HG03196 (cell line): ENCODE results near the gene ACOX1.

Experiments used
- ATAC-seq: cut with Tn5 transposase; IDR thresholded peaks from one replicate; pipeline ENCODE4 v1.9.1; 2021; ENCODE audit not compliant: unreplicated experiment

The ACOX1 gene

DNA sequence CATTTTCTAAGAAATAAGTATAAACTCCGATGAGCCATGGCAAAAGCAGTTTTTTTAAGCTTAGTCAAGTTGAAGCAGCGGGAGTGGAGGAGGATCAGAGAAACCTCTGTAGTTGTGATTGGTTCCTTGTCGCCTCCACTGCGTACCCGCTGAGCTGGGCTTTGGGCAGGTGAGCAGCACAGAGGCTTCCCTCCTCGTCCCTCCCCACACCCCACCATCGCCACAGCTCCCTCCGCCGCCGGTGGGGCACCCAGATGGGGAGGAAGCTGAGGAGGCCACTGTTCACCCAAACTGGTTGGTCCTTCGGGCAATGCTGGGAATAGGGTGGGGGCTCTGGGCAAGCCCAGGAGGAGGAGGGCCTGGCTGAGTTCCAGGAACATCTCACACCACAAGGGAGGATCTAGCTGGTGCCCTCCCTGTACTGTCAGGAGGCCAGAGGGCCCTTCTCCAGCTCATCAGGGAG is 69.1 kb downstream of the ACOX1 start:
- no peak for ATAC-seq

DNA sequence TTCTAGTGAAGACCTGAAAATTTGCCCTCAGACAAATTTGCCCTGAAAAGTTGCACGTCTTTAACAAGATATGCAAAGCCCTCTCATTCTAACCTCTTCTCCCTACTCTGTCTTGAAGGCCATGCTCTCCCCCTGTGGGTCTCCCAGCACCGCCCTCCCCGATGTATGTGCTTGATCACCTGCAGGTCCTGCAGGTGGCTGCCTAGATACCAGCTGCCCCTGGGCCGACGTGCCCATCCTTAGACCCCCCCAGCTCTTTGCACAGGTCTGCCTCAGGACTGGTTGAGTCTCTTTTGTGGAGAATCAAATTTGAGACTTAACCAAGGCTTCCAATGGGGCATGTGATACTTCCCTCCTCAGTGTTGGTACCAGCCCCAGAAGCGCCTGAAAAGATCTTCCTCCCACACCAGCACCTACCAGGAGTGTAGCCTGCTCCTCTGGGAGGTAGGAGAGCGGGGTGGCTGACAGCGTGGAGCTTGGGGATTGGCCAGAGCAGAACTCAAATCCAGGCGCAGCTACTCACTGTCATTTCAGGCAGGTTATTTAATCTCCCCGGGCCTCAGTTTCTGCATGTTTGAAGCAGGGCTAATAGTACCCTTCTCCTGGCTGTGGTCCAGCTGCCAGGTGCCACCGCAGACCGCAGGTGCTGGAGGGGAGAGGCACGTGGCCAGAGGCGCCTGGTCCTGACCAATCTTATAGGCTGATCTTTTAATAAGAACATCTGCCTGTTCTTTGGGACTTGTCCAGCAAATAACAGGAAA is 69.7 kb downstream of the ACOX1 start:
- no peak for ATAC-seq

DNA sequence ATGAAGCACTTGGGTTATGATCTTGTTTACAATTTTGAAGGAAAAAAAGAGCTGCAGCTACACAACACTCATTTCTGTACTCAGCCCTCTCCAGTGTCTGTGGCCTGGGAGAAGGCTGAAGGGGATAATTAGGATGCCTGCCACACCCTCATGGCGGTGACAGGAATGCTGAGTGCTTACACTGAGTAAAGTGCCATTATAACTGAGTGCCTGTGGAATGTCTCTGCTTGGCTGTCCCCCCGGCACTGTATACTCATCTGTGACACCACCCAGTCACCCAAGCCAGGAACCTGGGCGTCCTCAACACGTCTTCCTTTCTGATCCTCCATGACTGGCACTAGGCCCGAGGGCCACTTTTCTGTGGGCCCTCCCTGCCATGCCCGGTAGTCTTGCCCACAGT is 70.8 kb downstream of the ACOX1 start:
- no peak for ATAC-seq

DNA sequence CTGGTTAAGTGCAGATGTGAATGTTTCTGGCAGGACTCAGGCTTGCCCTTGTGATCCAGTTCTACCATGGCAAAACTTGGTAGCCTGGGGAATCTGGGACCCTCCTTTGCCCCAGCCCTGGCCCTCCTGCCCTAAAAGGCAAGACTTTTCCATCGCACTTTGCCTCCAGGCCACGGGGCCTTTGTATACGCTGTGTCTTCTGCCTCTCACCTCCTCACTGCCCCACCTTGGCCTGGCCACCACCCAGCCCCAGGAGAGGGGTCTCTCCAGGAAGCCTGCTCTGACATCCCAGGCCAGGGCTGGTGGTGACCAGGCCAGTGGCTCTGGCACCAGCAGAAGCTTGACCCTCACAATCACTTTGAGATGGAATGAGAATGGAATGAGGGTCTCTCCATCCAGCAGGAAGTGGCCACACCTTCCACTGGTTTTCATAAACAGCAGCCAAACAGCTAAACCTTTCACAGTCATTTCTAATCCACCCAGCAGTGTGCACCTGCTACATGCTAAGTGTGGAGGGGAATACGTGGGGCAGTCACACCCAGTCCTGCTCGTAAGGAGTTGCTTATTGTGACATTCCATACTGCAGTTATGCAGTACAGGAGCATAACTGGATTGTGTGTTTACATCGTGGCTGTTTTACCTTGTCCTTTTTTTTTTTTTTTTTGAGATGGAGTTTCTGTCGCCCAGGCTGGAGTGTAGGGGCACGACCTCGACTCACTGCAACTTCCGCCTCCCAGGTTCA is 72.7 kb downstream of the ACOX1 start:
- no peak for ATAC-seq

DNA sequence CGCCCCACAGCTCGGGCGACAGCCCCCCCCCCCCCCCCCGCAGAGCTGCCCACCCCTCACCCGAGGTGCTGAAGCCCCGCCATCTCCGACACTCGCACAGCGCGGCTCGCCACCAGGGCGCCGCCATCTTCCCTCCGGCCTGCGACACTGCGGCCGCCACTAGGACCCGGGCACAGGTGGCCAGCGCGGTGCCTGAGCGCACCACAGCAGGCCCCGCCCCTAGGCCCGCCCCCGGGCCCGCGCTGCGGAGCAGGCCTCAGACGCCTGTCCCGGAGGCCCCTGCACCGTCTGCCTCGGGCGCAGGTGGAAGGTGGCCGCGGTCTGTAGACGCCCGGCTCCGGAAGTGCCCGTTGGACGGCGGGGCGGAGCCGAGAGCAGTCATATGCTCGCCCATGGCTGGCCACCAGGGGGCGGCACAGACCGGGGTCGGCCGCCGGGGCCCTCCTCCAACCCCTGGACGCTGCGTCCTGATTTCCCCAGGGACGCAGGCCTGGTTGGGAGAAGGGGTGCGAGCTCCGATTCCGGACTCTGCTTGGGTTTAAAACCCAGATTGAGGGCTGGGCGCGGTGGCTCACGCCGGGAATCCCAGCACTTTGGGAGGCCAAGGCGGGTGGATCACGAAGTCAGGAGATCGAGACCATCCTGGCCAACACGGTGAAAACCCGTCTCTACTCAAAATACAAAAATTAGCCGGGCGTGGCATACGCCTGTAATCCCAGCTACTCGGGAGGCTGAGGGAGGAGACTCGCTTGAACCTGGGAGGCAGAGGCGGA is 74.0 kb downstream of the ACOX1 start, which contains the start of gene MRPL38:
MRPL38 (minus strand) TSS at position 136 of the 773 bp plus-strand sequence; CDS start at position 127, 9 bp downstream.
- ATAC-seq = peak; percentile 92

DNA sequence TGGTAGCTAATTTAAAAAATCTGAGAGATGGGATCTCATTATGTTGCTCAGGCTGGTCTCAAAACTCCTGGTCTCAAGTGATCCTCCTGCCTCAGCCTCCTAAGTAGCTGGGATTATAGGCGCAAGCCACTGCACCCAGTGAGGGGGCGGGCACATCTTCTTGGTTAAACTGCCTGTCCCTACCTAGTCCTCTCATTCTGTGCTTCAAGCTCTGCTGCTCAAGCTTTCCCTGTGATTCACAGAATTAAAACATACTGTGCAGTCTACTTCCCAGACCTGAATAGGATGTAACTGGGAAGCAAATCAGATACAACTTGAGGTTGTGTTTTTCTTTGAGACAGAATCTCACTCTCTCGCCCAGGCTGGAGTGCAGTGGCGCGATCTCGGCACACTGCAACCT is 76.6 kb downstream of the ACOX1 start:
- ATAC-seq = no peak

DNA sequence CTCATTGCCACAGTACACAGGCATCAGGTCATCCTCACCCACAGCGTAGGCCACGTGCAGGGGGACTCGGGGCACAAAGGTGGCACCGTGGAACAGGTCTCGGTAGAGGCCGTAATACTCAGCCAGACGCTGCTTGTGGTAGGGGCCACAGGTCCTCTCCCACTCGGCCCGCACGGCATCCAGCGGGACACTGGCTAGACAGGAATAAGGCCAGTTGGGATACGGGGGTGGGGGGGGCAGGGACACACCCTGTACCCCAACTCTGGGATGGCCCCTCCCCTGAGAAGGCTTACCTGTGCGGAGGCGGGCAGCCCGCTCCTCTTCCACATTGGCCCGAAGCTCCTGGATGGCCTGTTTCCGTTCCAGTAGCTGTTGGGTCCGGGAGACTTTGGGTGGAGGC is 77.2 kb downstream of the ACOX1 start:
- no peak for ATAC-seq

DNA sequence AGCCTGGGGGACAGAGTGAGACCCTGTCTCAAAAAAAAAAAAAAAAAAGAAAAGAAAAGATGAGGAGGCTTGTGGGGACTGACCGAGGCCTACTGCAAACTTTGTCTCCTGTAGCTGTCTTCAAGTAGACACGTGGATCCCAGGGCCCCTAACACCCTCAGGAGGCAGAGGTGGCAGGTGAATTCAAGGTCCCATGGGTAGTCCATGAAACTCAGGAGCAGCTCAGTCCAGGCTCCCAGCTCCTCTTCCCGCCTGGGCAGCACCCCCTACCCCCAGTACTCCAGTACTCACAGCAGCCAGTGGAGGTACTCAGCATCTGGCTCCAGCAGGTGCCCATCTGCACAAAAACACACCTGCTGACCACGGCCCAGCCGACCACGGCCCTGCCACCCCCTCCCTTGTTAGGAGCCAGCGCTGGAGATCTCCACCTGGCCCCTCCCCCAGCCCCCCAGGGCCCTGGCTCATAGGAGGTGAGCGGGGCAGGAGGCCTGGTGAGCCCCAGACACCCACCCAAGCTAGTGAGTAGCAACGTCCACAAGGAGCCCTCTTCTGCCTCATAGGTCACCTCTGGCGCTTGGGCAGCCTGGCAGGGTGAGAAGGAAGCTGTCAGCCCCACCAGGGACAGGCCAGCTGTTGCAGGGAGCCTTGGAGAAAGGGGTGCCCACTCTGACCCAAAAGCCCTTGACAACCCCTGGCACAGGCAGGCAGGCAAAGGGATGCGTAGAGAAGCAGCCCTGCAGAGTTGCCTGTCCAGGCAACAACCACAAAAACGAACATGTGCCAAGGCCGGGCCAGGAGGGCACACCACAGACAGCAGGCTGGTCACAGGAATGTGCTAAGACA is 78.1 kb downstream of the ACOX1 start:
- no peak for ATAC-seq

DNA sequence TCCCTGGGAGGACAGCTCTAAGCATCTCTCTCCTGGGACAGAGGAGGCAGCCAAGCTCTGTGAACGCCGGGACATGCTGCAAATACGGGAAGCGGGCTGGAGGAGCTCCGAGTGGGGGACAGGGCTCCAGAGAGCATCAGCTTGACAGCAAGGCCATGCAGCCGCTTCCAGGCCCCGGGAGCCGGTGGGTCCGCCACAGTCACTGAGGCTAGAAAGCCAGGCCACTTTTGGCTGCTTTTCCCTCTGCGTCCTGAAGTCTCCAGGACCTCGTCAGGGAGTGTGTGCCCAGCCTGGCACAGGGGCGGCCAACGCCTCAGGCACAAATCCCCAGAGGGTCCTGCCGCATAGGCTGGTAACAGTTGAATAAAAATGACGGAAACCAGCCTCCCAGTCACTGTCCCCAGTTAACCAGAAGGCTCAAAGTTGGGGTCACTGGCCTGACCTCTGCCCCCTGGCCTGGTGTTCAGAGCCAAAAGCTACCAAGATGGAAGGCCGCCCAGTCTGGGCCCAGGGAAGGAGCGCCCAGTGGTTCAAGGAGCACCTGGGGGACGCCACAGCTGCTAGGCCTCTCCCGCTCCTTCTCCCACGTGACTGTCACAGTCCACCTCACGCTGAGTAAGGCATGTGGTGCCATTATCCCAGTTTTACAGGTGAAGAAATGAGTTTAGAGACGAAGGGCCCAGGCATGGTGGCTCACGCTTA is 79.0 kb downstream of the ACOX1 start:
- ATAC-seq = no peak

DNA sequence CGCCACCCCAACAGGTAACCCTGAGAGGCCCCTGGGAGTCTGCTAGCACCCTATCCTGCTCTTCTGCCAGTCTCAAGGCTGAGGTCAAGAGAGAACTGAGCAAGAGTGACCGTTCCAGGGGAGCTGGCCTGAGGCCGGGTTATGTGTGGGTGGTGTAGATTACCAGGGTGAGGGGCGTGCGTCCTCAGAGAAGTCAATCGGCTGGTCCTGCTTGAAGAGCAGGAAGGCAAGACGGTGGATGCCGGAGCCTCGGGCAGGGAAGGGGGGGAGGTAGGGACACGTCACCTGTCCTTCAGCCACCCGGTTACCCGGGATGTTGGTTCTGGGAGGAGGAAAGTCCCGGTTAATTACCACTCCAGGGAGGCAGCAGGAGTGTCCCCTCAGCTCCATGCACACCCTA is 79.6 kb downstream of the ACOX1 start:
- ATAC-seq = no peak

DNA sequence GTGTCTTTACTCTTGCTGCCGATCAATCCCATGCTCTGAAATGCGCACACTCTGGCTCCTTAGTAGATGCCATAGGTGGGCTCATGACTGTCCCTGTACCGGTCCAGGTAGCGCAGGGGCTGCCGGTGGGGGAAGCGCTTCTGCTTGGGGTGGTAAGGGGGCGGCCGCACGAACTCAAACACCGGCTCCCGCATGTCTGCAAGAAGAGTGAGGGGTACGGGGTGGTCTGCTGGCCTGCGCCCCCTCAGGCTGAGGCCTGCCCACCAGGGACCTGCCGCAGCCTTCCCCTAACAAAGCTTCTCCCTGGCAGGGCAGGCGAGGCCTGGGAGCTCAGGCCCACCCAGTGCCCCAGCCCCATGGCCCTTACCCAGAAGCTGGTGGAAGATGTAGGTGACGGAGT is 80.2 kb downstream of the ACOX1 start:
- ATAC-seq = no peak

DNA sequence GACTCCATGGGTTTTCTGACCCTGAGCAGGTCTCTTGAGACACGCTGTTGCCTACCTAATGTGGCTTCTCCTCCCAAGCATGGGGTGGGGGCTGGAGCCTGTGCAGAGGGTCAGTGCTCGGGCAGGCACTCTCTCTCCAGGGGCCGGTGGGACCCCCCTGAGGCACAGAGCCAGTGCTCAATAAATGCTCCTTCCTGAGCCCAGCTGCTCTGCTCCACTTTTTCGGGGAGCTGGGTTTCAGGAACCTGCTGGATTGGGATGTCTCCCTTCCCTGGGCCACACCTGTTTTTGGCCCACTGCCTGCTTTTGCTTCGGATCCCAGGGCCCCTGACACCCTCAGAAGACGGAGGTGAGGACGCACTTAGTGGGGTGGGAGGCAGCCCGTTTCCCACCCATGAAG is 80.9 kb downstream of the ACOX1 start:
- ATAC-seq = no peak

DNA sequence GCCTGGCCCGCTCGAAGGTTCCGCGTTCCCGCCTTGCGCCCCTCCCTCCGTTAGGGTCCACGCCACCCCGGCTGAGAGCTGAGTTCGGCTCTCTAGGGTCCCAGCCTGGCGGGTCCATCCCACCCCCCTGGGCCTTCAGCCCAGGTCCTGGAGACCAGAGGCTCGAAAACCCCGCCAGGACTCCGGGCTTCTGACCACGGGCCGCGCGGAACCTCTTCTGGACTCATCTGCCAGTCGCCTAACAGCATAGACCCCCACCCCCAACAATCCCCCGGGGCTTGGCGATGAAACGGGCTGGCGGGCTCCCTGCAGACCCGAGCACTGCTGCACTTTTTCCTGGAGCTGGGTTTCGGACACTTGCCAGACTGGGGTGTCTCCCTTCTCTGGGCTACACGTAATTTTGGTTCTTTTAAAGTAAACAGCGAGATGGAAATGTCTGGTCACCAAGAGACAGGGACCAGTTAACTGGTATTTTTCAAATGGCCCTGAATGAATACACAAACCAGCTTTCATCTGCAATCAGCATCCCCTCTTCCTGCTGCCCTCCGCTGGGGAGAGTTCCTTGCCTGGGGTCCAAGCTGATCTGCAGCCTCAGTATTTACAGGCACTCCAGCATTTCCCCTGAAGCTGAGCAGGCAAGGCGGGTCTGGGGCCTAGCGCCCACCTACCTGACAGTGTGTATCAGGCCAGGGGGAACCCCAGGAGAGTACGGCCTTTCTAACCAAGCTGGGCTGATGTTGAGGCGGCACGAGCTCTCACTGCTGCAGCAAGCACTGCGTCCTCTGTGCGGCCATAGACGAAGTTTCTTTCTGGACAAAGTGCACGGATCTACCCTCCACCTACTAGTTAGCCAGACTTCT is 81.6 kb downstream of the ACOX1 start:
- ATAC-seq = no peak

DNA sequence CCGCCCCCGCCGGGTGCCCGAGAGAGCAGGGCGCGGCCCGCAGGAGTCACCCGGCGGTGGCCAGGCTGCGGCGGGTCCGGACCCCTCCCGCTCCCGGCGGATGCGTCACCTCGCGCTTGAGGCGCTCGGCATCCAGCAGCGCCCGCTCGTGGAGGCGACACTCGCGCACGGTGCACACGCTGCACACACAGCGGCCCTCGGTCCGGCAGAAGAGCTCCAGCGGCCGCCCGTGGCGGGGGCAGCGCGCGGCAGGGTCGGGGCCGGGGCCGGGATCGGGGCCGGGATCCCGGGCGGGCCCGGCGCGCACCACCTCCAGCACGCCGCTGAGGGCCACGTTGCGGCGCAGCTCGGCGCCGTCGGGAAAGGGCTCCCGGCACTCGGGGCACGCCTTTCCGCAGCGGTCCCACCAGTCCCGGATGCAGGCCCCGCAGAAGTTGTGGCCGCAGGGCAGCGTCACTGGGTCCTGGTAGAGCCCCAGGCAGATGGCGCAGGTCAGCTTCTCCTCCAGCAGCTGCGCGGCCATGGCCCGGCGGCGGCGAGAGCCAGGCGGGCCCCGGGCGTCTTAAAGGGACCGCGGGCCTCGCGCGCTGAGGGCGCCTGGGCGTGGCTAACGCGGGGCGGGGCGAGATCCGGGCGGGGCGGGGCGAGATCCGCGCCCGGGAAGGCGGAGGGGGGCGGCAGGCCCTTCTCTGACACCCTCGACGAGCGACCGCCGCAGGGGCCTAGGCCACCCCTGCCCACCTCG is 82.4 kb downstream of the ACOX1 start, which contains the start of gene TRIM65:
TRIM65 (minus strand) TSS at position 537 of the 745 bp plus-strand sequence; CDS start at position 523, 14 bp downstream.
- ATAC-seq = peak; percentile 42

DNA sequence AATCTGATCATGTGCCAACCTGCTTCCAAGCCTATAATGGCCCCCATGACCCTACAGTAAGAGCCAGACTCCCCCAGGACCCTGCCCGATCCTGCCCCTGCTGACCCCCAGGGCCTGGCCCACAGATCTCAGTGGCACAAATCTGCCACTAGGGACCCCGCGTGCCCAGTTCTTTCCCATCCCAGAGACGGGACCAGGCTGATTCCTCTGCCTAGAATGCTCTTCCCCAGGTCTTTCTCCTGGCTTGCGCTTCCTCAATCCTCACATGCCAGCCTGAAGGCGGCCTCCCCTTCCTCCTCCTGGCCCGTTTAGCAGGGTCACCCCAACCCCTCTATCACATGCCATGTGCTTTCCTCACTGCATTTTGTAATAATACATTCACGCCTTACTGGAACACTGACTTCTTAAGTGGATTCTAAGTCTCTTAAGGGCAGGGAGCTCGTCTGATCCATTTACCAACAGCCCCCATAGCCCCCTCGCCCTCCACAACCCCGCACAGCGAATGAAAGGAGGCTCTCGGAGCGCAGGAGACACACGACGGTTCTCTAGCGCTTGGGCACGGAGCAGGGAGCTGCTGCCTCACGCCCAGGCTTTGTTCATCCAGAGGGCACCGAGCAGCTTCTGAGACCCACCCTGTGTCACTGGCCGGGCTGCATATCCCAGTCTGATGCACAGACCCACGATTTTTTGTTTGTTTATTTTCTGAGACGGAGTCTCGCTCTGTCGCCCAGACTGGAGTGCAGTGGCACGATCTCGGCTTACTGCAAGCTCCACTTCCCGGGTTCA is 83.4 kb downstream of the ACOX1 start:
- ATAC-seq = no peak

DNA sequence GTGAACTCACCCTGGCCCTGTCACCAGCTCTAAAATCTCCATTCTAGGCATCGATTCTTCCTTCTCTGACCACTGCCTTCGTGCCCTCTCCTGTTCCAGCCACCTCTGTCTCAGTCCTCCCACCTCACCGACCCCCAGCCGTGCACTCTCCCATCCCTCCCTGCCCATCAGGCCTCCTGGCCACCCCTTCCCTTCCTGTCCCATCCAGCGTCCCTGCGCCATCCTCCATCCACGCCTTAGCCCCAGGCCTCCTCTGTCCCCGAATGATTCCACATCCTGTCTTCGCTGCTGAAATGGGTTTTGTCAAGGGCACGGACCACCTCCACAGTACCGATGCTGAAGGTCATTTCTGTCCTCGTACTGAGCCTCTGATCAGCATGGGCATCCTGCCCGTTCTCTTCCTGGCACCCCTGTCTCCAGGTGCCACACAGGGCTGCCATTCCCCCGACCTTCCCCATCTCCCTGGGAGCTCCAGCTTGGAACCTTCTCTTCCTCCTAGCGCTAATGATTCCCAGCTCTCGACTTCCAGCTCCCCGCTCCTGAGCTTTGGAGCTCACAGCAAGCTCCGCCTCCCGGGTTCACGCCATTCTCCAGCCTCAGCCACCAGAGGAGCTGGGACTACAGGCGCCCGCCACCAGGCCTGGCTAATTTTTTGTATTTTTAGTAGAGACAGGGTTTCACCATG is 84.8 kb downstream of the ACOX1 start:
- no peak for ATAC-seq
